VCaP (cell line): Measurements from ENCODE around the gene MAGEB17.

ENCODE experiments used
- H3K27ac ChIP-seq: fragments of 450-650 bp; 2 replicates; pipeline ENCODE4 v1.5.1; 2017
- TF ChIP-seq, protein P1 (sequence below): fragments of 450-650 bp; conservative IDR thresholded peaks from 2 replicates; pipeline ENCODE4 v1.5.1; 2017; ENCODE audit warnings: mild to moderate bottlenecking, moderate library complexity

MAGEB17 gene

DNA sequence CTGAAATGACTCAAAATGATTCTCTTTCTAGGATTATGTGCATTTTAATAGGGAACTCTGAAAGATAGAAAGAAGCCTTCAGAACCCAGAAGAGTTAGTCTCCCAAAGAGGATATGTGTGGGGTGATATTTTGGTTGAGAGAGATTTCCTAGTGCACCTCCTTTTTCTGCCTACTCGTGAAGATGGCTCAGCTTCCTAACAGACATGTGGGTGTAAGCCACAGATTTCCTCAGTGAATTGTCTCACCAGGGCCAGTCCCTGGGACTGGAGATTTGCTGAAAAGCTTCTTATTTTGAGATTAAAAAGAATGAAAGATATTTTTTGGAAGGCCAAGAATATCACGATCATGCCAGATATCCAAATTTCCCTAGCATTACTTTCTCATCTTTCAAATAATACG is 42.8 kb downstream of the MAGEB17 start:
- no peak overlapping the region for H3K27ac ChIP-seq

DNA sequence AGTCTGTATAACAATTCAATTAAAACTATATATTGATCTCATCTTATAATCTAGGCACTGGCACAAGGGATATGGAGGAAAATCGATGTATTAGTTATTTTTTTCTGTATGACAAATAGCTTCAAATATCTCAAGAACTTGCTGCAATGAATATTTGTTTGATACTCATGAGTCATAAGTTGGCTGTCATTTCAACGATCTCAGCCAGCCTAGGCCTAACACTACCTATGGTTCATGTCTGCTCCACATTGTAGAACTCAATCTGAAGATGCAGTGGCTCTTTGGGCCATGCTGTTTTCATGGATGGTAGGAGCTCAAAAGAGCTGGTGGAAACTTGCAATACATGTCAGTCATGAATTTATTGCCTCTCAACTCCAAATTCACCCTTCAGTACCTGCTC is 44.7 kb downstream of the MAGEB17 start:
- TF ChIP-seq, protein P1, sequence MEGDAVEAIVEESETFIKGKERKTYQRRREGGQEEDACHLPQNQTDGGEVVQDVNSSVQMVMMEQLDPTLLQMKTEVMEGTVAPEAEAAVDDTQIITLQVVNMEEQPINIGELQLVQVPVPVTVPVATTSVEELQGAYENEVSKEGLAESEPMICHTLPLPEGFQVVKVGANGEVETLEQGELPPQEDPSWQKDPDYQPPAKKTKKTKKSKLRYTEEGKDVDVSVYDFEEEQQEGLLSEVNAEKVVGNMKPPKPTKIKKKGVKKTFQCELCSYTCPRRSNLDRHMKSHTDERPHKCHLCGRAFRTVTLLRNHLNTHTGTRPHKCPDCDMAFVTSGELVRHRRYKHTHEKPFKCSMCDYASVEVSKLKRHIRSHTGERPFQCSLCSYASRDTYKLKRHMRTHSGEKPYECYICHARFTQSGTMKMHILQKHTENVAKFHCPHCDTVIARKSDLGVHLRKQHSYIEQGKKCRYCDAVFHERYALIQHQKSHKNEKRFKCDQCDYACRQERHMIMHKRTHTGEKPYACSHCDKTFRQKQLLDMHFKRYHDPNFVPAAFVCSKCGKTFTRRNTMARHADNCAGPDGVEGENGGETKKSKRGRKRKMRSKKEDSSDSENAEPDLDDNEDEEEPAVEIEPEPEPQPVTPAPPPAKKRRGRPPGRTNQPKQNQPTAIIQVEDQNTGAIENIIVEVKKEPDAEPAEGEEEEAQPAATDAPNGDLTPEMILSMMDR = no peak

More for the DNA sequence above, 42.8 kb downstream of the MAGEB17 start:
- TF ChIP-seq, protein P1 = no peak

DNA sequence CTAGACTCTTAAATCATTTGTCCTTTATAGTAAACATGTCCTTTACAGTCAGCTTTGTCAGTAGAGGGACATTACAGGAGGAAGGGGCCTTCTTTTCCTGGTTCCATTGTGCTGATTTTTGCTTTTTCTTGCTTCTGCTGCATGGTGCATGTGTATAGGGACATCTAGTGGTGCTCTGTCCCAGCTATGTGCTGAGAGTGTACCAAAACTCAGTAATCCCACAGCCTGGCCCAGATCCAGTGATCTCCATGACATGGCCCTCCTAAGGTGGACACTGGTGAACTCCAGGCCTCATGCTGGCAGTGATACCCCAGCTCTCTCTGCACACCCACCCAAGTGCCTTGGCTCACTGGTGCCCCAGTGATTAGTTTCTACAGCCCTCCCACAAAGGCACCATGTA is 45.2 kb downstream of the MAGEB17 start:
- TF ChIP-seq, protein P1 = peak; percentile 28; the same call in 1 of the 2 replicates
- H3K27ac ChIP-seq = no peak overlapping the region

More for the DNA sequence above, 44.7 kb downstream of the MAGEB17 start:
- no peak overlapping the region for H3K27ac ChIP-seq

DNA sequence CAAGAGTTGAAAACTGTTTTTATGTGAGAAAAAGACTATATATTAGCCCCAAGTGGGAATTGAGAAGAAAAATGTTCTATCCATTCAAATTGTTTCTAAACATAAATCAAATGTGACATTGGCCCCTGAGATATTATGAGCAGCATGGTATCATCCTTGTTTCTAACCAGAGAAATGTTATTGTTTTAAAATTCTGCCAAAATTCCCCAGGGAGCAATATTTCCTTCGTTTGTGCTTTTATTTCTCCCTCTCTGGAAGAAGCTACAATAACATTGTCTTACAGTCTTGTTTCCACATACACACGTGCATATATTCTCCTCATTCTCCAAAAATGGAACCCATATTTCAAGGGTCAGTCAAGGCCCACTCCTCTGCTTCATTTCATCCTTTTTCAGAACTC is 46.7 kb downstream of the MAGEB17 start:
- no peak overlapping the region for H3K27ac ChIP-seq
- TF ChIP-seq, protein P1 = no peak

DNA sequence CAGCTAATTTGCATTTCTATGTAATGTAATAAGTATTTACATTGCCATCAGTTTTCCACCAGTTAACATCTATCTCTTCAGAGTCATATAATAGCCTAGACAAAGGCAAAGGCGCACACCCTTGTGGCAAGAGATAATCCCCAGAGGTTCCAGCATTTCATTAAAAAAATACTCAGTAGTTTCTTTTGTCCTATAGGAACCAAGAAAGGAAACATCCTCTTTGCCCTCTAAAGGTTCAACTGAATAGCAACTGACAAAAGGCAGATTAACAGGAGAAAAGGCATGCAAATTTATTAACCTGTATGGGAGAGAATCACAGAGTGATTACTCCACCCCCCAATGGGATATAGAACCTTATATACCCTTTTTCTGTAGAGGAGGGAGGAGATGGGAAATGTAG is 48.4 kb downstream of the MAGEB17 start:
- TF ChIP-seq, protein P1 = no peak
- no peak overlapping the region for H3K27ac ChIP-seq
